BE2C (cell line): Measurements from ENCODE around the gene IKBKG.
"Not testable (repeated sequence)": the region's sequence is repeated elsewhere in the genome, so short reads cannot be mapped to it uniquely, and the experiment has no call there.

Source experiments
- DNase-seq: peaks from one replicate; pipeline ENCODE4 v3.0.0-alpha.2; 2020
- H3K27me3 ChIP-seq: fragments of 250-450 bp; sonication (Bioruptor Pico); 2 replicates; pipeline ENCODE4 v1.5.1; 2020; ENCODE audit warnings: mild to moderate bottlenecking
- H3K36me3 ChIP-seq: fragments of 250-450 bp; sonication (Bioruptor Pico); 2 replicates; pipeline ENCODE4 v1.5.1; 2020; ENCODE audit warnings: mild to moderate bottlenecking
- H3K4me1 ChIP-seq: fragments of 250-450 bp; sonication (Bioruptor Pico); 2 replicates; pipeline ENCODE4 v1.5.1; 2020
- H3K4me3 ChIP-seq: 2 replicates; pipeline ENCODE4 v1.5.1; 2011; ENCODE audit warnings: low read depth, low read length
- H3K9me3 ChIP-seq: fragments of 250-450 bp; sonication (Bioruptor Pico); 2 replicates; pipeline ENCODE4 v1.5.1; 2020
- TF ChIP-seq, protein P1 (sequence below): IDR thresholded peaks from 2 replicates; pipeline ENCODE4 v1.5.1; 2012; ENCODE audit warnings: mild to moderate bottlenecking, low read depth, low read length

IKBKG gene

DNA sequence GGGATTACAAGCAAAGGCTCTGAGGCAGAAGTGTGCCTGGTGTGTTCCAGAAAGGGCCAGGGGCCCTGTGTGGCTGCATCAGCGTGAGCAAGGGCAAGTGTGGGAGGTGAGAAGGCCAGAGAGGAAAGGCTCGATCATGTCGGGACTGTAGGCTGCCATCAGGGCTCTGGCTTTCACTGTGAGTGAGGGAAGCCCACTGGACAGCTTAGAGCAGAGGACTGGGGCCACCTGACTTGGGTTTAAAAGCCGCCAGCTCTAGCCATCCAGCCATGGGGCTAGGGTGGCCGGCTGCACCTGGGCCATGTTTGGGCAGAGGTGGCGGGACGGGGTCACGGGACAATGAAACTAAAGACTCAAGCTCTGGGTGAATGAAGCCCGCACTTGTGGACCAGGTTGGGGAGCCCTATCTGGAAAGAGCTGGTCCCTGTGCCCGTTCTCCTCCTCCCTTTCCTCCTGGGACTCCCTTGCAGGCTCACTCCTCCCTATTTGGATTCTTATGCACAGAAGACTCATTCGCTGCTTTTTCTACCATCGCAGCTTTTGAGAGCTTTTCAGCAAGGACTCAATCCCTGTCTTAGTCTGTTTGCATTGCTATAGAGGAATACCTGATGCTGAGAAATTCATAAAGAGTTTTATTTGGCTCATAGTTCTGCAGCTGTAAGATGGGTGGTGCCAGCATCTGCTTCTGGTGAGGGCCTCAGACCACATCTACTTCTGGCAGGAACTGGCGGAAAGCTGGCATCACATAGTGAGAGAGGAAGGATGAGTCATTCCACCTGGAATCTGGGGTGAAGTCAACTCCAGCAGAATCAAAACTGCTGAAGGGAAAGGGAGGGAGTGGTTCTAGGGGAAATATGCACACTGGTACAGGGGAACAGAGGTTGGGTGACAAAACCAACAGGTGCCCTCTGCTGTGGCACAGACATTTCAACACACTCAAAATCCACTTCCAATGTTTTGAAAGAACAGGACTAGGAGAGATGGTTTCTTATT lies 56.3 kb downstream of the IKBKG start:
- DNase-seq = no peak
- no peak overlapping the region for H3K4me3 ChIP-seq
- no peaks in the 10 kb centered on the region for H3K27me3 ChIP-seq
- H3K4me1 ChIP-seq = no peaks in the 10 kb centered on the region
- H3K9me3 ChIP-seq = no peaks in the 10 kb centered on the region
- H3K36me3 ChIP-seq = no peaks in the 10 kb centered on the region
- TF ChIP-seq, protein P1, sequence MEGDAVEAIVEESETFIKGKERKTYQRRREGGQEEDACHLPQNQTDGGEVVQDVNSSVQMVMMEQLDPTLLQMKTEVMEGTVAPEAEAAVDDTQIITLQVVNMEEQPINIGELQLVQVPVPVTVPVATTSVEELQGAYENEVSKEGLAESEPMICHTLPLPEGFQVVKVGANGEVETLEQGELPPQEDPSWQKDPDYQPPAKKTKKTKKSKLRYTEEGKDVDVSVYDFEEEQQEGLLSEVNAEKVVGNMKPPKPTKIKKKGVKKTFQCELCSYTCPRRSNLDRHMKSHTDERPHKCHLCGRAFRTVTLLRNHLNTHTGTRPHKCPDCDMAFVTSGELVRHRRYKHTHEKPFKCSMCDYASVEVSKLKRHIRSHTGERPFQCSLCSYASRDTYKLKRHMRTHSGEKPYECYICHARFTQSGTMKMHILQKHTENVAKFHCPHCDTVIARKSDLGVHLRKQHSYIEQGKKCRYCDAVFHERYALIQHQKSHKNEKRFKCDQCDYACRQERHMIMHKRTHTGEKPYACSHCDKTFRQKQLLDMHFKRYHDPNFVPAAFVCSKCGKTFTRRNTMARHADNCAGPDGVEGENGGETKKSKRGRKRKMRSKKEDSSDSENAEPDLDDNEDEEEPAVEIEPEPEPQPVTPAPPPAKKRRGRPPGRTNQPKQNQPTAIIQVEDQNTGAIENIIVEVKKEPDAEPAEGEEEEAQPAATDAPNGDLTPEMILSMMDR = no peak

DNA sequence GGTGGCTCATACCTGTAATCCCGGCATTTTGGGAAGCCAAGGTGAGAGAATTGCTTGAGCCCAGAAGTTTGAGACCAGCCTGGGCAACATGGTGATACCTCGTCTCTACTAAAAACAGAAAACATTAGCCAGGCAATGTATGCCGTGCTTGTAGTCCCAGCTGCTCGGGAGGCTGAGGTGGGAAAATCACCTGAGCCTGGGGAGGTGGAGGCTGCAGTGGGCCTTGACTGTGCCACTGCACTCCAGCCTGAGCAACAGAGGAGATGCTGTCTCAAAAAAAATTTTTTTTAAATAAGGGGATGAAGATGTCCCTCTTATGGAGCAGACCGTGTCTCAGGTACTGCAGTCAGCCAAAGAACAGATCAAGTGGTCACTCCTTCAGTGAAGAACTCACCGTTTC lies 58.1 kb downstream of the IKBKG start:
- Histone ChIP-seq H3K4me3 (no peak overlapping the region), H3K27me3 (no peaks in the 10 kb centered on the region)
- no peak for DNase-seq

DNA sequence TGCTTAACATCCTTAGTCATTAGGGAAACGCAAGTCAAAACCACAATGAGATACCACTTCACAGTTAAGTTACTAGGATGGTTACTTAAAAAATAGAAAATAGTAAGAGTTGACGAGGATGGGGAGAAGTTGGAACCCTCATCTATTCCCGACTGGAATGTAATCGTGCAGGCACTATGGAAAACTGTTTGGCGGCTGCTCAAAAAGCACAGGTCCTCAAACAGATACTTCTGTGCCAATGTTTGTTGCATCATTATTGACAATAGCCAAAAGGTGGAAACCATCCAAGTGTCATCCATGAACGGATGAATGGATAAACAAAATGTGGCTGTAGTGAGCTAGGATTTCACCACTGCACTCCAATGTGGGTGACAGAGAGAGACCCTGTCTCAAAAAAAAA lies 60.0 kb downstream of the IKBKG start:
- Histone ChIP-seq H3K4me1 (no peaks in the 10 kb centered on the region), H3K4me3 (no peak overlapping the region), H3K36me3 (no peaks in the 10 kb centered on the region), H3K27me3 (no peaks in the 10 kb centered on the region), H3K9me3 (no peaks in the 10 kb centered on the region)
- DNase-seq = no peak
- TF ChIP-seq, protein P1 = no peak

More for the DNA sequence above, 58.1 kb downstream of the IKBKG start:
- TF ChIP-seq, protein P1 = no peak
- Histone ChIP-seq H3K4me1 (no peaks in the 10 kb centered on the region), H3K9me3 (no peaks in the 10 kb centered on the region), H3K36me3 (no peaks in the 10 kb centered on the region)

DNA sequence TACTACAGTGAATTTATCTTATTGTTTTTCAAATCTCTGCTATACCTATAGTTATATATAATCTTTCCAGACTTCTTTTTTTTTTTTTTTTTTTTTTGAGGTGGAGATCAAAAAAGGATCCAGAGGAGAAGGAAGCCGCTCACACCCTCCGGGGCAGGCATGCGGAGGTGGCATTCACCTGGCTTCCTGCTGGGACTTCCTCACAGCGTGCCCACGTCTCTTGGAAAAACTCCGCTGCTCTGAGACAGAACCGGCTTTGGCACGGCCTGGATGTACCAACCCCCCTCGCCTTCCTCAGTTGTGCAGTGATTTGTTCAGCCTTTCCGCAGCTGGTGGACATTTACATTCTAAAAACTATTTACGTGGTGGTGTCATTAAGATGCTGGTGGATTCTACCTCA lies 60.6 kb downstream of the IKBKG start:
- not testable (repeated sequence) for H3K9me3 ChIP-seq, H3K27me3 ChIP-seq, H3K4me1 ChIP-seq, DNase-seq, H3K36me3 ChIP-seq, H3K4me3 ChIP-seq

DNA sequence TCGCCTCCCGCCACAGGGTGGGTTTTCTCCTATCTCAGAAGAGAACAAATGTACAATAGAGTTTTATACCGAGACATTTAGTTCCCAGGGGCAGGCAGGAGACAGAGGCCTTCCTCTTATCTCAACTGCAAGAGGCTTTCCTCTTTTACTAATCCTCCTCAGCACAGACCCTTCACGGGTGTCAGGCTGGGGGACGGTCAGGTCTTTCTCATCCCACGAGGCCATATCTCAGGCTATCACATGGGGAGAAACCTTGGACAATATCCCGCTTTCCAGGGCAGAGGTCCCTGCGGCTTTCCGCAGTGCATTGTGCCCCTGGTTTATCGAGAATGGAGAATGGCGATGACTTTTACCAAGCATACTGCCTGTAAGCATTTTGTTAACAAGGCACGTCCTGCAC lies 61.4 kb downstream of the IKBKG start:
- H3K27me3 ChIP-seq, H3K4me1 ChIP-seq: not testable (repeated sequence)

DNA sequence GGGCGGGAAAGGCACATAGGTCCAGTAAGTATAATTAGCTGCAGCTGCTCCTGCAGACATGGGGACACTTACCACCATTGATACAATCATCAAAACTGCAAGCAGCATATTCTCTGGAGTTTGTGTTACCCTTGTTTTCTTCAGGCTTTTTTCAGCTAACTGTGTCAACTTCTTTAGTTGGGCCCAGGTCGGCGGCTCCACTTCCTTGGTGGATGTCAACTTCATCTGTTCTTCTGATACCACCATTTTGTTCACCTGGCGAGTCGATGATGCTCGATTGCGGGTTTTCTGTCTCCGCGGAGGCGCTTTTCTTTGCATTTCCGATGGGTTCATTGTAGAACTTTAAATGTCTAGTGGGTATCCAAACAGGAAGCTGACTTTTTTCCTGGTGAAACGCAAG lies 63.7 kb downstream of the IKBKG start:
- H3K9me3 ChIP-seq, H3K4me1 ChIP-seq, H3K4me3 ChIP-seq, H3K36me3 ChIP-seq, H3K27me3 ChIP-seq: not testable (repeated sequence)
- peak; percentile 19 for DNase-seq

More for the DNA sequence above, 61.4 kb downstream of the IKBKG start:
- not testable (repeated sequence) for H3K36me3 ChIP-seq, H3K9me3 ChIP-seq, H3K4me3 ChIP-seq, DNase-seq

DNA sequence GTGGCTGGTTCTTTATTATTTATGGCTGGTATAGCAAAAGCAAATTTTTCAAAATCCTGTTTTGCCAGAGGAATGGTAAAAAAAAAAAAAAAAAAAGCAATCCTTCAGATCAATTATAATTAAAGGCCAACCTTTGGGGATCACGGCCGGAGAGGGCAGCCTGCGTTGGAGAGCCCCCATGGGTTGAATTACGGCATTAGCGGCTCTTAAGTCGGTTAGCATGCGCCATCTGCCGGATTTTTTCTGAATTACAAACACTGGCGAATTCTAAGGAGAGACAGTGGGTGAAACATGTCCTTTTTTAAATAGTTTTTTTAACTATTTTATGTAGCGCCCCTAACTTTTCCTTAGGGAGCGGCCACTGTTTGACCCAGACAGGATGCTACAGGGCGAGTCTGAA lies 66.2 kb downstream of the IKBKG start:
- H3K4me3 ChIP-seq, H3K4me1 ChIP-seq, H3K27me3 ChIP-seq, H3K36me3 ChIP-seq, H3K9me3 ChIP-seq, DNase-seq: not testable (repeated sequence)
